ENCODE results near the gene SH3RF3. TPM values are rescaled to one million over a fixed set of nuclear protein-coding genes. Genes with fewer than 3 reads are reported as not detected.

SH3RF3 gene
- total and polyA plus RNA-seq, 10 of the 15 experiments (the other 5 are each of a cell fraction or from before 2014, with no cell fraction given), result 0.08 to 8.8 (median 2.3) TPM

DNA sequence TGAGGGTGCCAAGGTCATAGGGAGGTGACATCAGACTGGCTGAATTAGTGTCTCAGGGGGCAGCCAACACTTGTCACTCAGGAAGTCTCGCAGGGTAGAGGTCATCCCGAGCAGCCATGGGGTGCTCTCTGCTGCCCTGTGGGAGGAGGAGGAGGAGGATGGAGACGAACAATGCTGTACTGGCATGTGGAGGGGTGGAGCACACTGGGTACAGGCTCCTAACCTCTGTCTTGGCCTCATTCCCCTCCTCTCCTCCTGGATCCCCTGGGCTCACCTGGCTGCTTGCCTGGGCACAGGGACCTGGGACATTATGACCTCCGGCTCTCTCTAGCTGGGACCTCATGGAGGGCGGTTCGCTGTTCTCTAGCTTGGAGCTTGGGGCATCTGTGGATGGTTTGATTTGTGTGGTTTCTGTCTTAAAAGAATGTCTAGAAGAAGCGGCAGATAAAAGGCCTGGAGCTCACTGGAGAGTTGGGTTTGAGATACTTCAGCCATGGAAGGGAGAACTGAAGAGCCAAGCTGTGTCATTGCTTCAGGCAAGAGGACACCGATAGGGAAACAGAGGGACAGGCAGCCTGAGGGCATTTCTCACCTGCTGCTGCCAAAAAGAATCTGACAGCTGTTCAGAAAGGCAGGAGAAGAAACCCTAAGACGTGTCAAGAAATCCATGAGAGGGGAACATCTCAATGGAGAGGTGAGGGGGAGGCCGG, 351.6 kb downstream of the SH3RF3 start:
- Histone ChIP-seq H3K4me3 (no peak overlapping the region), H3K9ac (ENCODE audit: control insufficient read depth, insufficient read depth, low read length) (no peak overlapping the region), H3K27me3 (replicated peaks in 1 of 2; ENCODE audit: control insufficient read depth in 2 of 2, insufficient read depth in 2 of 2, low read length in 1 of 2) (0 out of 4 replicates have a peak, but pooled peaks cover 0 to 3% of the 10 kb centered on the region in 2 experiments), H3K27ac (ENCODE audit: control insufficient read depth, insufficient read depth) (no peak overlapping the region), H2AFZ (ENCODE audit: control insufficient read depth, low read depth, low read length) (no peak overlapping the region), H3K79me2 (ENCODE audit: control insufficient read depth, insufficient read depth, low read length) (no peaks in the 10 kb centered on the region), H3K9me3 (replicated peaks; ENCODE audit: control insufficient read depth, insufficient read depth, low read length) (no peaks in the 10 kb centered on the region), H3K4me1 (ENCODE audit: control insufficient read depth, insufficient read depth, low read length) (peaks cover 4% of the 10 kb centered on the region; the same call in 1 of the 2 replicates), H3K4me2 (ENCODE audit: control insufficient read depth, insufficient read depth) (no peak overlapping the region), H3K36me3 (ENCODE audit: control insufficient read depth in 2 of 2, insufficient read depth in 2 of 2, low read length in 1 of 2) (no peaks in the 10 kb centered on the region), H4K20me1 (ENCODE audit: control insufficient read depth, insufficient read depth) (no peaks in the 10 kb centered on the region)
- ChIA-PET POLR2A (interaction anchor here (0.6 kb wide), 1 partner anchor 68 kb away, joined by 4 read pairs; no protein-coding TSS in a partner anchor), SMC1A (ENCODE audit: uncharacterized antibody, unreplicated experiment) (no interaction called here), RAD21 (ENCODE audit: unreplicated experiment) (no interaction called here), CTCF (no interaction called here)
- TF ChIP-seq, protein P1, sequence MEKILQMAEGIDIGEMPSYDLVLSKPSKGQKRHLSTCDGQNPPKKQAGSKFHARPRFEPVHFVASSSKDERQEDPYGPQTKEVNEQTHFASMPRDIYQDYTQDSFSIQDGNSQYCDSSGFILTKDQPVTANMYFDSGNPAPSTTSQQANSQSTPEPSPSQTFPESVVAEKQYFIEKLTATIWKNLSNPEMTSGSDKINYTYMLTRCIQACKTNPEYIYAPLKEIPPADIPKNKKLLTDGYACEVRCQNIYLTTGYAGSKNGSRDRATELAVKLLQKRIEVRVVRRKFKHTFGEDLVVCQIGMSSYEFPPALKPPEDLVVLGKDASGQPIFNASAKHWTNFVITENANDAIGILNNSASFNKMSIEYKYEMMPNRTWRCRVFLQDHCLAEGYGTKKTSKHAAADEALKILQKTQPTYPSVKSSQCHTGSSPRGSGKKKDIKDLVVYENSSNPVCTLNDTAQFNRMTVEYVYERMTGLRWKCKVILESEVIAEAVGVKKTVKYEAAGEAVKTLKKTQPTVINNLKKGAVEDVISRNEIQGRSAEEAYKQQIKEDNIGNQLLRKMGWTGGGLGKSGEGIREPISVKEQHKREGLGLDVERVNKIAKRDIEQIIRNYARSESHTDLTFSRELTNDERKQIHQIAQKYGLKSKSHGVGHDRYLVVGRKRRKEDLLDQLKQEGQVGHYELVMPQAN (conservative IDR thresholded peaks at IDR 0.05), result no peak
- TF ChIP-seq CHD4 (IDR thresholded peaks at IDR 0.05), result no peak
- TF ChIP-seq SRF (IDR thresholded peaks at IDR 0.05; ENCODE audit: low read depth in 2 of 2, low read length in 2 of 2), result no peak
- TF ChIP-seq BMI1 (IDR thresholded peaks at IDR 0.05; ENCODE audit: borderline replicate concordance), result no peak
- TF ChIP-seq HDGF (IDR thresholded peaks at IDR 0.05), result no peak
- TF ChIP-seq, protein P2, sequence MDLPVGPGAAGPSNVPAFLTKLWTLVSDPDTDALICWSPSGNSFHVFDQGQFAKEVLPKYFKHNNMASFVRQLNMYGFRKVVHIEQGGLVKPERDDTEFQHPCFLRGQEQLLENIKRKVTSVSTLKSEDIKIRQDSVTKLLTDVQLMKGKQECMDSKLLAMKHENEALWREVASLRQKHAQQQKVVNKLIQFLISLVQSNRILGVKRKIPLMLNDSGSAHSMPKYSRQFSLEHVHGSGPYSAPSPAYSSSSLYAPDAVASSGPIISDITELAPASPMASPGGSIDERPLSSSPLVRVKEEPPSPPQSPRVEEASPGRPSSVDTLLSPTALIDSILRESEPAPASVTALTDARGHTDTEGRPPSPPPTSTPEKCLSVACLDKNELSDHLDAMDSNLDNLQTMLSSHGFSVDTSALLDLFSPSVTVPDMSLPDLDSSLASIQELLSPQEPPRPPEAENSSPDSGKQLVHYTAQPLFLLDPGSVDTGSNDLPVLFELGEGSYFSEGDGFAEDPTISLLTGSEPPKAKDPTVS (IDR thresholded peaks at IDR 0.05; ENCODE audit: low read depth, low read length), result no peak
- no peak for TF ChIP-seq TARDBP (IDR thresholded peaks at IDR 0.05; ENCODE audit: borderline replicate concordance)
- TF ChIP-seq STAT1 (conservative IDR thresholded peaks at IDR 0.05), result no peak
- TF ChIP-seq DPF2 (IDR thresholded peaks at IDR 0.05), result no peak
- no peak for TF ChIP-seq ZNF207 (IDR thresholded peaks at IDR 0.05; ENCODE audit: borderline replicate concordance)
- no peak for TF ChIP-seq CEBPB (IDR thresholded peaks at IDR 0.05; ENCODE audit: borderline replicate concordance in 1 of 2, low read depth in 2 of 2, low read length in 2 of 2)
- TF ChIP-seq FOXM1 (IDR thresholded peaks at IDR 0.05; ENCODE audit: low read depth, low read length), result no peak
- TF ChIP-seq, protein P3, sequence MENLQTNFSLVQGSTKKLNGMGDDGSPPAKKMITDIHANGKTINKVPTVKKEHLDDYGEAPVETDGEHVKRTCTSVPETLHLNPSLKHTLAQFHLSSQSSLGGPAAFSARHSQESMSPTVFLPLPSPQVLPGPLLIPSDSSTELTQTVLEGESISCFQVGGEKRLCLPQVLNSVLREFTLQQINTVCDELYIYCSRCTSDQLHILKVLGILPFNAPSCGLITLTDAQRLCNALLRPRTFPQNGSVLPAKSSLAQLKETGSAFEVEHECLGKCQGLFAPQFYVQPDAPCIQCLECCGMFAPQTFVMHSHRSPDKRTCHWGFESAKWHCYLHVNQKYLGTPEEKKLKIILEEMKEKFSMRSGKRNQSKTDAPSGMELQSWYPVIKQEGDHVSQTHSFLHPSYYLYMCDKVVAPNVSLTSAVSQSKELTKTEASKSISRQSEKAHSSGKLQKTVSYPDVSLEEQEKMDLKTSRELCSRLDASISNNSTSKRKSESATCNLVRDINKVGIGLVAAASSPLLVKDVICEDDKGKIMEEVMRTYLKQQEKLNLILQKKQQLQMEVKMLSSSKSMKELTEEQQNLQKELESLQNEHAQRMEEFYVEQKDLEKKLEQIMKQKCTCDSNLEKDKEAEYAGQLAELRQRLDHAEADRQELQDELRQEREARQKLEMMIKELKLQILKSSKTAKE (IDR thresholded peaks at IDR 0.05; ENCODE audit: low read depth, poor library complexity, severe bottlenecking), result no peak
- no peak for TF ChIP-seq RELA (IDR thresholded peaks at IDR 0.05; ENCODE audit: borderline replicate concordance, partially characterized antibody)
- no peak for TF ChIP-seq SIN3A (IDR thresholded peaks at IDR 0.05; ENCODE audit: low read depth, low read length)
- TF ChIP-seq, protein P4, sequence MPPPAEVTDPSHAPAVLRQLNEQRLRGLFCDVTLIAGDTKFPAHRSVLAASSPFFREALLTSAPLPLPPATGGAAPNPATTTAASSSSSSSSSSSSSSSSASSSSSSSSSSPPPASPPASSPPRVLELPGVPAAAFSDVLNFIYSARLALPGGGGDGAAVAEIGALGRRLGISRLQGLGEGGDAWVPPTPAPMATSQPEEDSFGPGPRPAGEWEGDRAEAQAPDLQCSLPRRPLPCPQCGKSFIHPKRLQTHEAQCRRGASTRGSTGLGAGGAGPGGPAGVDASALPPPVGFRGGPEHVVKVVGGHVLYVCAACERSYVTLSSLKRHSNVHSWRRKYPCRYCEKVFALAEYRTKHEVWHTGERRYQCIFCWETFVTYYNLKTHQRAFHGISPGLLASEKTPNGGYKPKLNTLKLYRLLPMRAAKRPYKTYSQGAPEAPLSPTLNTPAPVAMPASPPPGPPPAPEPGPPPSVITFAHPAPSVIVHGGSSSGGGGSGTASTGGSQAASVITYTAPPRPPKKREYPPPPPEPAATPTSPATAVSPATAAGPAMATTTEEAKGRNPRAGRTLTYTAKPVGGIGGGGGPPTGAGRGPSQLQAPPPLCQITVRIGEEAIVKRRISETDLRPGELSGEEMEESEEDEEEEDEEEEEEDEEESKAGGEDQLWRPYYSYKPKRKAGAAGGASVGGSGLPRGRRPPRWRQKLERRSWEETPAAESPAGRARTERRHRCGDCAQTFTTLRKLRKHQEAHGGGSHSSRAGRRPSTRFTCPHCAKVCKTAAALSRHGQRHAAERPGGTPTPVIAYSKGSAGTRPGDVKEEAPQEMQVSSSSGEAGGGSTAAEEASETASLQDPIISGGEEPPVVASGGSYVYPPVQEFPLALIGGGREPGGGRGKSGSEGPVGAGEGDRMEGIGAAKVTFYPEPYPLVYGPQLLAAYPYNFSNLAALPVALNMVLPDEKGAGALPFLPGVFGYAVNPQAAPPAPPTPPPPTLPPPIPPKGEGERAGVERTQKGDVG (CRISPR knock-in tag; IDR thresholded peaks at IDR 0.05), result no peak
- no peak for FAIRE-seq
- no TSS peak for BruUV-seq (replicated peaks)
- ATAC-seq, result no peak
- DNase-seq (ENCODE audit: low read depth, low spot score), result no peak
- intact Hi-C loops (cut with micrococcal nuclease; ENCODE audit: unreplicated experiment) (no loop called here), in situ Hi-C loops (cut with MboI) (no loop called here)
- 52% methylated on average over 10 of the region's 10 CpGs for WGBS (ENCODE audit: insufficient coverage, insufficient replicate concordance, low lambda C conversion rate, missing lambda C conversion rate)

All from GM12878 (cell line).